K562 treated with DMSO at 1 percent for 48 hours (cell line): Measurements from ENCODE around the gene ABCA4. TPM values are rescaled to one million over a fixed set of nuclear protein-coding genes. Genes with fewer than 3 reads are reported as not detected.

ENCODE experiments used
- total RNA-seq: library from RNA; unstranded; fragments of 300-600 nt; gene quantifications from 2 replicates; pipeline ENCODE4 v1.2.3, GENCODE V29; 2022; ENCODE audit warnings: low replicate concordance; ENCODE audit errors: extremely low read depth

ABCA4 gene
- not detected in 2 replicates for total RNA-seq

GRCh38 chr1:94120991-94121390, at the start of gene ABCA4:
Gene ABCA4, minus strand, starts transcription at chr1:94121148. Its CDS starts 103 bp downstream, at chr1:94121045.

Other genes starting within 250 kb of the ABCA4 start
- not detected in 2 replicates for gene DNTTIP2, start 241.9 kb downstream of the ABCA4 start, total RNA-seq
- not detected in 2 replicates for gene GCLM, start 211.7 kb downstream of the ABCA4 start, total RNA-seq
- not detected in 2 replicates for gene ARHGAP29, start 116.4 kb upstream of the ABCA4 start, total RNA-seq